SK-N-SH treated with all-trans-retinoic acid at 6 μM for 48 hours (cell line): ENCODE data around the gene PHACTR2.

Experiments used
- ATAC-seq: fragments of 200-7000 bp; cut with Tn5 transposase; 3 replicates; pipeline ENCODE4 v1.9.1; 2020; ENCODE audit warnings: mild to moderate bottlenecking, moderate library complexity
- ARNTL ChIP-seq: fragments of 450-650 bp; formaldehyde crosslinking; IDR thresholded peaks from 2 replicates; pipeline ENCODE4 v1.5.0; 2020; ENCODE audit warnings: low read depth, mild to moderate bottlenecking, moderate library complexity, borderline replicate concordance
- BACH2 ChIP-seq: fragments of 250-450 bp; sonication (Bioruptor Pico); IDR thresholded peaks from 2 replicates; pipeline ENCODE4 v1.9.0; 2021; ENCODE audit warnings: mild to moderate bottlenecking, borderline replicate concordance
- CREB5 ChIP-seq: fragments of 250-450 bp; sonication (Bioruptor Pico); IDR thresholded peaks from 2 replicates; pipeline ENCODE4 v1.5.1; 2020; ENCODE audit warnings: low read depth, mild to moderate bottlenecking, moderate library complexity
- CSDC2 ChIP-seq: fragments of 250-450 bp; sonication (Bioruptor Pico); IDR thresholded peaks from 2 replicates; pipeline ENCODE4 v1.5.0; 2020; ENCODE audit warnings: mild to moderate bottlenecking, moderate library complexity
- CSRNP3 ChIP-seq: fragments of 250-450 bp; sonication (Bioruptor Pico); IDR thresholded peaks from 2 replicates; pipeline ENCODE4 v1.5.1; 2021; ENCODE audit warnings: mild to moderate bottlenecking, moderate library complexity
- ESRRG ChIP-seq: fragments of 250-450 bp; sonication (Bioruptor Pico); IDR thresholded peaks from 2 replicates; pipeline ENCODE4 v1.6.1; 2021; ENCODE audit warnings: mild to moderate bottlenecking
- GLIS3 ChIP-seq: fragments of 250-450 bp; sonication (Bioruptor Pico); IDR thresholded peaks from 2 replicates; pipeline ENCODE4 v1.5.0; 2020; ENCODE audit warnings: mild to moderate bottlenecking, moderate library complexity
- ISL1 ChIP-seq: fragments of 250-450 bp; sonication (Bioruptor Pico); IDR thresholded peaks from 2 replicates; pipeline ENCODE4 v2.1.2; 2022; ENCODE audit warnings: mild to moderate bottlenecking, moderate library complexity
- OSR1 ChIP-seq: fragments of 250-450 bp; sonication (Bioruptor Pico); IDR thresholded peaks from 2 replicates; pipeline ENCODE4 v1.8.0; 2022; ENCODE audit warnings: moderate library complexity, mild to moderate bottlenecking, inconsistent platforms
- PATZ1 ChIP-seq: fragments of 250-450 bp; sonication (Bioruptor Pico); IDR thresholded peaks from 2 replicates; pipeline ENCODE4 v1.8.0; 2020; ENCODE audit warnings: mild to moderate bottlenecking, moderate library complexity, borderline replicate concordance
- POU6F1 ChIP-seq: fragments of 250-450 bp; sonication (Bioruptor Pico); IDR thresholded peaks from 2 replicates; pipeline ENCODE4 v1.8.0; 2021; ENCODE audit warnings: low read depth, mild to moderate bottlenecking, moderate library complexity, borderline replicate concordance
- PPARA ChIP-seq: fragments of 250-450 bp; sonication (Bioruptor Pico); IDR thresholded peaks from 2 replicates; pipeline ENCODE4 v1.5.0; 2020; ENCODE audit warnings: mild to moderate bottlenecking, borderline replicate concordance
- RARB ChIP-seq: fragments of 250-450 bp; sonication (Bioruptor Pico); IDR thresholded peaks from 2 replicates; pipeline ENCODE4 v1.8.0; 2021; ENCODE audit warnings: mild to moderate bottlenecking, moderate library complexity
- SNAI2 ChIP-seq: fragments of 250-450 bp; sonication (Bioruptor Pico); IDR thresholded peaks from 2 replicates; pipeline ENCODE4 v1.5.0; 2020; ENCODE audit warnings: mild to moderate bottlenecking, moderate library complexity
- TCF4 ChIP-seq: fragments of 250-450 bp; sonication (Bioruptor Pico); IDR thresholded peaks from 2 replicates; pipeline ENCODE4 v1.8.0; 2021; ENCODE audit warnings: mild to moderate bottlenecking, moderate library complexity, borderline replicate concordance
- TOX ChIP-seq: fragments of 250-450 bp; sonication (Bioruptor Pico); IDR thresholded peaks from 2 replicates; pipeline ENCODE4 v1.8.0; 2021; ENCODE audit warnings: mild to moderate bottlenecking, moderate library complexity, borderline replicate concordance
- TSHZ2 ChIP-seq: fragments of 250-450 bp; sonication (Bioruptor Pico); IDR thresholded peaks from 2 replicates; pipeline ENCODE4 v1.5.0; 2020; ENCODE audit warnings: mild to moderate bottlenecking, moderate library complexity
- ZC3H10 ChIP-seq: fragments of 250-450 bp; sonication (Bioruptor Pico); IDR thresholded peaks from 2 replicates; pipeline ENCODE4 v1.5.1; 2021; ENCODE audit warnings: mild to moderate bottlenecking, moderate library complexity
- ZFP3 ChIP-seq: fragments of 250-450 bp; sonication (Bioruptor Pico); IDR thresholded peaks from 2 replicates; pipeline ENCODE4 v1.5.0; 2020; ENCODE audit warnings: mild to moderate bottlenecking, moderate library complexity
- ZFP30 ChIP-seq: fragments of 450-650 bp; formaldehyde crosslinking; IDR thresholded peaks from 2 replicates; pipeline ENCODE4 v1.5.0; 2022; ENCODE audit warnings: mild to moderate bottlenecking, moderate library complexity
- ZNF565 ChIP-seq: fragments of 450-650 bp; formaldehyde crosslinking; conservative IDR thresholded peaks from 2 replicates; pipeline ENCODE4 v1.5.0; 2020; ENCODE audit warnings: low read depth, mild to moderate bottlenecking, moderate library complexity
- ZNF70 ChIP-seq: fragments of 450-650 bp; formaldehyde crosslinking; IDR thresholded peaks from 2 replicates; pipeline ENCODE4 v1.5.0; 2020; ENCODE audit warnings: mild to moderate bottlenecking, moderate library complexity
- ZNF8 ChIP-seq: fragments of 450-650 bp; formaldehyde crosslinking; IDR thresholded peaks from 2 replicates; pipeline ENCODE4 v1.5.0; 2020; ENCODE audit warnings: mild to moderate bottlenecking, moderate library complexity

The PHACTR2 gene

GRCh38 chr6:143740213-143740612 is 62.4 kb downstream of the PHACTR2 start:
- TF ChIP-seq TOX (CRISPR knock-in tag) (no peak), CREB5 (CRISPR knock-in tag) (no peak), OSR1 (CRISPR knock-in tag) (no peak), ISL1 (no peak), PPARA (CRISPR knock-in tag) (no peak), BACH2 (CRISPR knock-in tag) (no peak), ZFP30 (CRISPR knock-in tag) (no peak), CSDC2 (CRISPR knock-in tag) (no peak), SNAI2 (CRISPR knock-in tag) (no peak), TCF4 (CRISPR knock-in tag) (no peak), POU6F1 (CRISPR knock-in tag) (no peak), ARNTL (CRISPR knock-in tag) (no peak), CSRNP3 (CRISPR knock-in tag) (no peak), ZNF565 (CRISPR knock-in tag) (no peak), GLIS3 (CRISPR knock-in tag) (no peak), ZNF70 (CRISPR knock-in tag) (no peak)
- no peak for ATAC-seq

GRCh38 chr6:143741480-143741879 is 63.7 kb downstream of the PHACTR2 start:
- no peak for ATAC-seq
- TF ChIP-seq PATZ1 (no peak), ISL1 (no peak), ZNF8 (no peak), OSR1 (CRISPR knock-in tag) (no peak), CREB5 (CRISPR knock-in tag) (no peak), SNAI2 (CRISPR knock-in tag) (no peak), CSRNP3 (CRISPR knock-in tag) (no peak), RARB (CRISPR knock-in tag) (no peak), BACH2 (CRISPR knock-in tag) (no peak), ZFP3 (no peak), TOX (CRISPR knock-in tag) (no peak), ZFP30 (CRISPR knock-in tag) (no peak), GLIS3 (CRISPR knock-in tag) (no peak), POU6F1 (CRISPR knock-in tag) (no peak), ZNF565 (CRISPR knock-in tag) (no peak), TSHZ2 (CRISPR knock-in tag) (no peak), ZC3H10 (CRISPR knock-in tag) (no peak), ESRRG (no peak)
